SU-DHL-6 (cell line): ENCODE results near the gene PIK3C2G.

Experiments used
- EZH2phosphoT487 ChIP-seq: fragments of 200-600 bp; sonication (generic), shearing (Covaris generic); conservative IDR thresholded peaks from 2 replicates; pipeline ENCODE4 v1.6.1; 2018; ENCODE audit warnings: mild to moderate bottlenecking, antibody characterized with exemption, low read length, moderate library complexity, mixed read lengths
- TF ChIP-seq, protein P1 (sequence below): fragments of 200-600 bp; sonication (generic); IDR thresholded peaks from one replicate; pipeline ENCODE4 v1.5.1; 2017; ENCODE audit warnings: antibody characterized with exemption, mild to moderate bottlenecking, low read length, moderate library complexity; ENCODE audit not compliant: insufficient read depth, poor library complexity, severe bottlenecking

DNA sequence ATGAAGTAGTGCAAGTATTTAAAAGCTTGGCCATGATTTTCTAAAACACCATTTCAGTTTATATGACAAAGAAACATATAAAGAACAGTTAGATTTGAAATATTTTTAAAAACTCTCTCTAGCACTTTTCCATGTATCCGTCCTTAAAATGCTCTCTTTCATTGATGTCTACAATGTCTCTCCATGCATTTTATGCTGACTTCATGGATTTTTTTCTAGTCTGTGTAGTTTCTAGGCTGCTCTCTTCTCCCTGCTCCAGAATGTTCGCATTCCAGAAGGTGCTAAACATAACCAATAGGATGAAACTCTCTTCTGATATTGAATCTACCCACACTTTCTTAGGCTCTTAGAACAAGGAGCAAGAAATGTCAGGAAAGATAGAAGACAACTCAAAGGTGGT lies 351.7 kb downstream of the PIK3C2G start:
- TF ChIP-seq, protein P1, sequence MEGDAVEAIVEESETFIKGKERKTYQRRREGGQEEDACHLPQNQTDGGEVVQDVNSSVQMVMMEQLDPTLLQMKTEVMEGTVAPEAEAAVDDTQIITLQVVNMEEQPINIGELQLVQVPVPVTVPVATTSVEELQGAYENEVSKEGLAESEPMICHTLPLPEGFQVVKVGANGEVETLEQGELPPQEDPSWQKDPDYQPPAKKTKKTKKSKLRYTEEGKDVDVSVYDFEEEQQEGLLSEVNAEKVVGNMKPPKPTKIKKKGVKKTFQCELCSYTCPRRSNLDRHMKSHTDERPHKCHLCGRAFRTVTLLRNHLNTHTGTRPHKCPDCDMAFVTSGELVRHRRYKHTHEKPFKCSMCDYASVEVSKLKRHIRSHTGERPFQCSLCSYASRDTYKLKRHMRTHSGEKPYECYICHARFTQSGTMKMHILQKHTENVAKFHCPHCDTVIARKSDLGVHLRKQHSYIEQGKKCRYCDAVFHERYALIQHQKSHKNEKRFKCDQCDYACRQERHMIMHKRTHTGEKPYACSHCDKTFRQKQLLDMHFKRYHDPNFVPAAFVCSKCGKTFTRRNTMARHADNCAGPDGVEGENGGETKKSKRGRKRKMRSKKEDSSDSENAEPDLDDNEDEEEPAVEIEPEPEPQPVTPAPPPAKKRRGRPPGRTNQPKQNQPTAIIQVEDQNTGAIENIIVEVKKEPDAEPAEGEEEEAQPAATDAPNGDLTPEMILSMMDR: no peak
- TF ChIP-seq EZH2phosphoT487: no peak
